HG03439 (cell line): ENCODE data around the gene TP53I3.
"Not testable (repeated sequence)": the region's sequence is repeated elsewhere in the genome, so short reads cannot be mapped to it uniquely, and the experiment has no call there.

ENCODE experiments used
- ATAC-seq: cut with Tn5 transposase; IDR thresholded peaks from one replicate; pipeline ENCODE4 v1.9.1; 2021; ENCODE audit warnings: mild to moderate bottlenecking, moderate library complexity; ENCODE audit not compliant: unreplicated experiment

TP53I3 gene

GRCh38 chr2:24054366-24055010 lies 30.1 kb downstream of the TP53I3 start:
- no peak for ATAC-seq

DNA sequence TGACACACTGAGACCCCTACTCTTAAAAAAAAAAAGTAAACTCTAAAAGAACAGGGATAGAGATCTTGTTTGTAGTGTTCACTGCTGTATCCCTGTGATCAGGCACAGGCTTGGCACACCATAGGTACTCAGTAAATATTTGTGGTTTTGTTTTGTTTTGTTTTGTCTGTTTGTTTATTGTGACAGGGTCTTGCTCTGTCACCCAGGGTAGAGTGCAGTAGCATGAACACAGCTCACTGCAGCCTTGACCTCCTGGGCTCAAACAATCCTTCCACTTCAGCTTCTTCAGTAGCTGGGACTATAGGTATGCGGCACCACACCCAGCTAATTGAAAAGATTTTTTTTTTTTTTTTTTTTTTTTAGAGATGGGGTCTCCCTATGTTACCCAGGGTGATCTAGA lies 31.7 kb downstream of the TP53I3 start:
- ATAC-seq = no peak

- ATAC-seq = no peak
Observed at GRCh38 chr2:24051833-24052232, 32.8 kb downstream of the TP53I3 start.

GRCh38 chr2:24050041-24050979 lies 34.3 kb downstream of the TP53I3 start:
- ATAC-seq = no peak

DNA sequence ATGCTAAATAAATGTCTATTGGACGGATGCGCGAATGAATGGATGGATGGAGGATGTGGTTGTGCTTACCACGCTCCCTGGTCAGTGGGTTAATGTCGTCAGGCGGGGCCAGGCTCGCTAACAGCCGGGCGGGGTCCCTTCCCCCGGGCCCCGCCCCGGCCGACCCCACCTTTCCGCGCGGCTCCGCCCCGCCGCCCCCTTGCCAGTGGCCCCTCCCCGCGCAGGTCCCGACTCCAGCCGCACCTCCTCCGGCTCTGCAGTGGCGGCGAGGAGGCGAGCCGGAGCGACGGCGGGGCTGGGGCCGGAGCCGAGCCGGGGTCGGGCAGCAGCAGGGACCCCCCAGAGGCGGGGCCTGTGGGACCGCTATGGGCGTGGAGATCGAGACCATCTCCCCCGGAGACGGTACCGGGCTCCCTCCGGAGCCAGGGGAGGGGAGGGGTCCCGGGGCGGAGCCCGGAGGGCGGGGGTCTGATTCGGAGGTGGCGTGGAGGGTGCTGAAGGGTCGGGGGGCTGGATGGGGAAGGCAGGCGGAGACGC lies 35.1 kb downstream of the TP53I3 start, which contains the start of gene FKBP1B:
FKBP1B (plus strand) TSS at position 257 of the 537 bp plus-strand sequence; CDS start at position 366, 109 bp downstream.
- ATAC-seq = no peak

DNA sequence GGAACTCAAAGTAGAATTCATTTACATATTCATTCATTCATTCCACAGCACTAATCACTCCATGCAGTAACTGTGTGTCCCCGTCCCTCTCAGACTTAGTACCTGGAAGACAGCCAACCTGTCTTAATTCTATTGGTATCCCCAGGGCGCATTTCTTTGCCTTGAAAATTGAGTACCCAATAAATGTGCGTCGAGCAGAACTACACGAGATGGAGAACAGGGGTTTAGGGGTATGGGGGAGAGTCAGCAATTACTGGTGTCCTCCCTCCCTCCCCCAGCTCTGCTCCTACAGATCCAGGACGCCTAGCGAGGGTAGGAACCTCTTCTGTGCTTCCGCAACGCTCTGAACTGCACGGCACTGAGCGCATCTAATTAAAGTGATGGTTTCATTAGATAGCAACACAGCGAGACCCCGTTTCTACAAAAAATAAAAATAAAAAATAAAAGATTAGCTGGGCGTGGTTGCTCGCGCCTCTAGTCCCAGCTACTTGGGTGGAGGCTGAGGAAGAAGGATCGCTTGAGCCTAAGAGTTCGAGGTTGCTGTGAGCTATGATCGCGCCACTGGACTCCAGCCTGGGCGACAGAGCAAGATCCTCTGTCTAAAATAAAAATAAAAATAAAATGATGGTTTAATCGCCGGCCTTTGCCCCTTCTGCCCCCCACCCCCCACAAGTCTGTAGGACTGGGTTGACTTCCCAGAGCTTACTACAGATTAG lies 35.7 kb downstream of the TP53I3 start:
- ATAC-seq = no peak

- ATAC-seq = no peak
Observed at GRCh38 chr2:24047703-24048033, 37.0 kb downstream of the TP53I3 start.

DNA sequence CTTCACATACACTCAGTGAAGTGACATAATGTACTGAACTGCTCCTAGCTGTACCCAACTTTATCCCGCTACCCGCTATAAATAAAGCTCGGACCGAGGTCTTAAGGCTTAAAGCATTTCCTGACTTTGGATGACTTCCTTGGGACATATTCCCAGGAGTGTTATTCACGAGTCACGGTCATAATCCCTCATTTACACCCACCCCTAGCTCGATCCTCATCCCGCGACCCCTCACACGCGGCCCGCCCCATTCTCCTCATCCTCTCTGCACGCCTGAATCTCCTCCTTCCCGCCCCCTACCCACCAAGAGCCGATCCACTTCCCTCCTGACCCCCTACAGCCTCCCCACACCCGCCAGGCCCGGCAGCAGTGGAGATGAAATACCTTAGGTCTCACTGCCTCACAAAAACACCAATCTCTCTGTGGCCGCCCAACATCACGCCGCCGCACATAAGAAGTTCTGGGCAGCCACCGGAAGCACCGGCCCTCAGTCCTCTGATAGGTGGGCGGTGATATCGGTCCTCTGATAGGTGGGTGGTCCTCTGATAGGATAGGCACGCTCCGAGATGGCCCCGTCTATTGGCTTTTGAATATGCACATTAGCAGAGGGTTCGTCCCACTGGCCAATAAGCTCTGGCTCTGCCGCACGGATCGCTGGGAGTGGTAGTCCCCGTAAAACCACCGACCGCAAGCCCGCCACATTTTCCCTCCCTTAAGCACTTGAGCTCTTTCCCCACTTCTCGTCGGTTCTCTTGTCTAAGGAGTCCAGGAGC lies 37.5 kb downstream of the TP53I3 start, which contains the start of gene WDCP:
WDCP (minus strand) TSS at position 462 of the 773 bp plus-strand sequence. CDS start 7,897 bp downstream, outside the sequence.
- peak; percentile 98 for ATAC-seq

DNA sequence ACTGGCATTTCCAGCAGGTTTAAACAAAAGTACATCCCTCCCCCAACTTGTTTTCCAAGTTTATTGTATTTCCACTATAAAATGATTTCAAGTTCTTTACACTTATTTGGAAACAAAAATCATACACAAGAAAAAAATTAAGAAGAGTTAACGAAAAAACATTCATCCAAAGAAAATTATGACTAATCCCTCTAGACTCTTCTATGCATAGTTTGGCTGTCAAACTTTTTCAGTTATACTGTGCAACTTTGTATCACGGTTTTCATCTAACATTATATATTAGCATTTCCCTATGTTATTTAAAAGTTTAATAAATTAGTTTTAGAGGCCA lies 38.1 kb downstream of the TP53I3 start:
- no peak for ATAC-seq

GRCh38 chr2:24045511-24046508 lies 38.8 kb downstream of the TP53I3 start:
- no peak for ATAC-seq

- ATAC-seq = not testable (repeated sequence)
Observed at GRCh38 chr2:24043133-24043532, 41.5 kb downstream of the TP53I3 start.

GRCh38 chr2:24040511-24040910 lies 44.1 kb downstream of the TP53I3 start:
- ATAC-seq = no peak

- no peak for ATAC-seq
Observed at GRCh38 chr2:24038786-24039499, 45.7 kb downstream of the TP53I3 start.
